Adrenal gland (tissue), 5 donors: ENCODE measurements around the gene MS4A10.

ENCODE experiments used
- POLR2A ChIP-seq, 2 donors: fragments of 450-650 bp; IDR thresholded peaks; one replicate each; pipeline ENCODE4 v1.6.1; 2017; ENCODE audit warnings: antibody characterized with exemption in 2 of 2, mild to moderate bottlenecking in 2 of 2, moderate library complexity in 1 of 2
- TF ChIP-seq, protein P1 (sequence below), 6 experiments: fragments of 450-650 bp in 4 of 6; fragments of 200-600 bp in 2 of 6; sonication (generic) in 1 of 6; IDR thresholded peaks; 1 replicate in 5 of 6; 2 replicates in 1 of 6; pipeline versions ENCODE4 v1.5.1 to v1.8.0; 2016 to 2021; ENCODE audit warnings: antibody characterized with exemption in 6 of 6, mild to moderate bottlenecking in 2 of 6, moderate library complexity in 1 of 6
- donor health status: DM: no; HTN: no; CAD: no.

DNA sequence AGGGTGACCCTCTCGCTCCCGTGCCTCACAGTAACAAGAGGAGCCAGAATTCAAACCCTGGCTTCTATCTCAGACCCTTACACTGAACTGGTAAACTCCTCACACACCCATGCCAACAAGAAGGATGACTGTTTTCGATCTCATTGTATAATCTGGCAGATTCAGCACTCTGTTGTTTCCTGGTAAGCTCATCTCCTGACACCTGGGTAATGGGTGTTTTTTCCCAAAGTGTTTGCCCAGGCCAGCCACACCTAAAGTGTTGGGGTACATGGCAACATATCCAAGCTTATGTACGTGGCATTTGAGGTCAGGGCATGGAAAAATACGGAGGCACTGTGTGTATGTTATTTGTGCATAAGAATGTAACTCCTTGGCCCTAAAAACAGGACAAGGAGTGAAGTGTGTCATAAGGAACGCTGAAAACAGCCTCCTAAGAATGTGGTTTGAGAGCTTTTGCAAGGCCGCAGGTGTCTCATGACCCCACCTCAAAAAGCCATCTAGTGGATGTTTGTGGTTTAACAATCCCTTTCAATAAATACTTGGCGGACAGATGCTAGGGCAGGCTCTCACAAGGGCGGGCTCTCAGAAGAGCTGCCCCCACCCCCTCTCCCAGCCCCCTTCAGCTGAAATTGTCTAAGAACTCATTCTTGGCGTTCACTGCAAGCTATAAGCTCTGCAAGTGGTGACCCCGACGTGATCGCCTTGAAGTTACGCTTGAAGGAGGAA is 28.7 kb upstream of the MS4A10 start, which contains the start of gene MS4A15:
- TF ChIP-seq, protein P1, sequence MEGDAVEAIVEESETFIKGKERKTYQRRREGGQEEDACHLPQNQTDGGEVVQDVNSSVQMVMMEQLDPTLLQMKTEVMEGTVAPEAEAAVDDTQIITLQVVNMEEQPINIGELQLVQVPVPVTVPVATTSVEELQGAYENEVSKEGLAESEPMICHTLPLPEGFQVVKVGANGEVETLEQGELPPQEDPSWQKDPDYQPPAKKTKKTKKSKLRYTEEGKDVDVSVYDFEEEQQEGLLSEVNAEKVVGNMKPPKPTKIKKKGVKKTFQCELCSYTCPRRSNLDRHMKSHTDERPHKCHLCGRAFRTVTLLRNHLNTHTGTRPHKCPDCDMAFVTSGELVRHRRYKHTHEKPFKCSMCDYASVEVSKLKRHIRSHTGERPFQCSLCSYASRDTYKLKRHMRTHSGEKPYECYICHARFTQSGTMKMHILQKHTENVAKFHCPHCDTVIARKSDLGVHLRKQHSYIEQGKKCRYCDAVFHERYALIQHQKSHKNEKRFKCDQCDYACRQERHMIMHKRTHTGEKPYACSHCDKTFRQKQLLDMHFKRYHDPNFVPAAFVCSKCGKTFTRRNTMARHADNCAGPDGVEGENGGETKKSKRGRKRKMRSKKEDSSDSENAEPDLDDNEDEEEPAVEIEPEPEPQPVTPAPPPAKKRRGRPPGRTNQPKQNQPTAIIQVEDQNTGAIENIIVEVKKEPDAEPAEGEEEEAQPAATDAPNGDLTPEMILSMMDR (IDR thresholded peaks at IDR 0.05): peak in 1 of 6 experiments; percentile 15
- no peak for TF ChIP-seq POLR2A (IDR thresholded peaks at IDR 0.05)
